RWPE1 (cell line): ENCODE data around the gene SLC16A8.
A peak's percentile ranks its signal among the peaks of the same experiment; 100 is the strongest.

Experiments
- CTCF ChIA-PET: fragments of 350-600 bp; sonication (Branson Sonifier 250); formaldehyde crosslinking; extraction: SDS; loops from one replicate; lab custom pipeline; 2021; lab: Yijun Ruan, JAX
- POLR2A ChIA-PET: fragments of 400-600 bp; formaldehyde crosslinking; extraction: SDS; loops from one replicate; lab custom pipeline; 2020; ENCODE audit warnings: antibody characterized with exemption; ENCODE audit not compliant: low non-redundant PET; lab: Yijun Ruan, JAX
- DNase-seq: peaks from one replicate; pipeline ENCODE4 v3.0.0; 2012; ENCODE audit warnings: low spot score
- H3K27ac ChIP-seq: fragments of 450-650 bp; 2 replicates; pipeline ENCODE4 v1.5.1; 2017
- TF ChIP-seq, protein P1 (sequence below): fragments of 450-650 bp; conservative IDR thresholded peaks from 2 replicates; pipeline ENCODE4 v1.5.1; 2017; ENCODE audit warnings: low read depth, mild to moderate bottlenecking

SLC16A8 gene

DNA sequence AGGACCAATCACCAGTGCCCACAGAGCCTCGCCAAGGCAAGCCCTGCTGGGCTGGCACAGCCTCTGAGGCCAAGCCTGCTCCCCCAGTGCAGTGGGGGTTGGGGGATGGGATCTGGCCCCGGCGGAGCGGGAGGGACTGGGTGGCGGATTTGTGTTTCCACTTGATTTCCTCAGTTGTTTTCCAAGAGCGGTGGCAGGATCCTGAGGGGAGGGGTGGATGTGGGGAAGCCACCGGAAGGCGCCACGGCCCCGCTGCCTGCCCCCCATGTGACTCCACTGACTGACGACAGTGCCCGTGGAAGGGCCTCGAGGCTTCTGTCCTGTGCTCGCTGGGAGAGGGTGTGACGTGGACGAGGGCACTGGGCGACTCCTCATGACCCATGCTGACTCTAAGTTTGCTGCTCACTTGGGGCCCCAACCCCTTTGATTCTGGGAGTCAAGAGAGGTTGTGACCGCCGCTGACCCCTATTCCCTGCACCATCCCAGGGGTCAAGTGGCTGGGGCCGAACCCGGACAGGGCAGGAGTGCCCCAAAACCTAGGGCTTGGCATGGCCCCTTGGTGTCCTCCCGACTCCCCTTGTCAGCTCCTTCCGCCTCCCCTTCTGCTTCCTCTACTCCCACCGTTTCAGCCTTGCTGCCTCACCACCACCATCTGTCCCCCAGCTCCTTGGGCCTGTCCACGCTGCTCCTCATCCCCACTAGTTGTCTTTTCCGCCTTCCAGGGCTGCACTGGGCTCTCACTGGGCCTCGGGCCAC lies 50.3 kb downstream of the SLC16A8 start:
- ChIA-PET CTCF (interaction anchor here (0.5 kb wide), 1 partner anchor 191 kb away, joined by 5 read pairs; no protein-coding TSS in a partner anchor), POLR2A (no interaction called here)
- H3K27ac ChIP-seq, result peak overlapping the region; percentile 59

DNA sequence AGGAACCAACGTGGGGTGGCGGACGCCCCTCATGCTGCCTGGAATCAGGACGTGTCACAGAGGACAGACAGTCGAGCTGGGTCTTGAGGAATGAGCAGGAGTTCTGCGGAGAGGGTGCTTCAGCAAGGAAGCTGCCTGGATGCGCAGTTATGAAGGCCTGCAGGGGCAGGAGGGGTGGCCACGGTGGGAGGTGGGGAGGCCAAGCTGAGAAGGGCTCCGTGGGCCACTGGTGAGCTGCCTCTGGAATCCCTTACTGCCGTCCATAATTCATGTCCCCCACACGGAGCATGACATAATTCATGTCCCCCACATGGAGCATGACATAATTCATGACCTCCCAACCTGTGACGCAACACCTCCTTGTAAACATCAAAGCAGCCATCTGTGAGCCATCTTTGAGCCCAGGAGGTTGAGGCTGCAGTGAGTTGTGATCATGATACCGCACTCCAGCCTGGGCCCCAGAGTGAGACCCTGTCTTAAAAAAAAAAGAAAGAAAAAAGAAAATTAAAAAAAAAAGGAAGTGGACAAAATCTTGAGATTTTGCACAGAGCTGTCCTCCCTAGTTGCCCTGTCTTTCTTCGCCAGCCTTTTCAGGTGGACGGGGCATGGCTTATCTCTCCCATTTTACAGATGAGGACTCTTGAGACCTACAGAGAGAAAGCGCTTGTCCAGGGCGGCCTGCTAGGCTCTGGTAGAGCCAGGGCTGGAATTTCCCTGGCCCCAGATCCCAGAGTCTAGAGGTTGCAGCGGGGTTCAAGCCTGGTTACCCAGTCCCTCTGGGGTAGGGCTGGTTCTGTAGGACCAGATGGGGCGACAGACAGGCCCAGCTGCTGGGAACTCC lies 51.1 kb downstream of the SLC16A8 start:
- H3K27ac ChIP-seq, result no peak overlapping the region
- TF ChIP-seq, protein P1, sequence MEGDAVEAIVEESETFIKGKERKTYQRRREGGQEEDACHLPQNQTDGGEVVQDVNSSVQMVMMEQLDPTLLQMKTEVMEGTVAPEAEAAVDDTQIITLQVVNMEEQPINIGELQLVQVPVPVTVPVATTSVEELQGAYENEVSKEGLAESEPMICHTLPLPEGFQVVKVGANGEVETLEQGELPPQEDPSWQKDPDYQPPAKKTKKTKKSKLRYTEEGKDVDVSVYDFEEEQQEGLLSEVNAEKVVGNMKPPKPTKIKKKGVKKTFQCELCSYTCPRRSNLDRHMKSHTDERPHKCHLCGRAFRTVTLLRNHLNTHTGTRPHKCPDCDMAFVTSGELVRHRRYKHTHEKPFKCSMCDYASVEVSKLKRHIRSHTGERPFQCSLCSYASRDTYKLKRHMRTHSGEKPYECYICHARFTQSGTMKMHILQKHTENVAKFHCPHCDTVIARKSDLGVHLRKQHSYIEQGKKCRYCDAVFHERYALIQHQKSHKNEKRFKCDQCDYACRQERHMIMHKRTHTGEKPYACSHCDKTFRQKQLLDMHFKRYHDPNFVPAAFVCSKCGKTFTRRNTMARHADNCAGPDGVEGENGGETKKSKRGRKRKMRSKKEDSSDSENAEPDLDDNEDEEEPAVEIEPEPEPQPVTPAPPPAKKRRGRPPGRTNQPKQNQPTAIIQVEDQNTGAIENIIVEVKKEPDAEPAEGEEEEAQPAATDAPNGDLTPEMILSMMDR, result no peak
- ChIA-PET CTCF (no interaction called here), POLR2A (no interaction called here)
- DNase-seq, result no peak

More for the DNA sequence above, 50.3 kb downstream of the SLC16A8 start:
- TF ChIP-seq, protein P1, result no peak
- no peak for DNase-seq

DNA sequence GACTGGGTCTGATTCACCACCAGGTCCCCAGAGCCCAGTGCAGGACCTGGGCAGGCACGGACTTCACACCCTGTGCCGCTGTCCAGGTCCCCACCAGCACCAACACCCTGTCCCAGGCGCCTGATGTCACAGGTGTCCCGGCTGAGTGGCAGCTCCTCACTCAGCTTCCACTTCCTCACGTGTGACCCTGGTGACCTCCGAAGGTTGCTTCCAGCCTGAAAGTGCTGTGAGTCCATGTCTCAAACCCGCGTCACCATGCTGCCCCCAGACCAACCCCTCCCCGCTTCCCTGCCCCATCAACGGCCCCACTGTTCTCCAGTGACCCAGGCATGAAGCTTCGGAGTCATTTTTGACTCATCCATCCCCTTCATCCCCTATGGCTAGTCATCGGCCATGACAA lies 52.5 kb downstream of the SLC16A8 start:
- TF ChIP-seq, protein P1, result no peak
- ChIA-PET CTCF (no interaction called here), POLR2A (no interaction called here)
- H3K27ac ChIP-seq, result no peak overlapping the region
- no peak for DNase-seq

DNA sequence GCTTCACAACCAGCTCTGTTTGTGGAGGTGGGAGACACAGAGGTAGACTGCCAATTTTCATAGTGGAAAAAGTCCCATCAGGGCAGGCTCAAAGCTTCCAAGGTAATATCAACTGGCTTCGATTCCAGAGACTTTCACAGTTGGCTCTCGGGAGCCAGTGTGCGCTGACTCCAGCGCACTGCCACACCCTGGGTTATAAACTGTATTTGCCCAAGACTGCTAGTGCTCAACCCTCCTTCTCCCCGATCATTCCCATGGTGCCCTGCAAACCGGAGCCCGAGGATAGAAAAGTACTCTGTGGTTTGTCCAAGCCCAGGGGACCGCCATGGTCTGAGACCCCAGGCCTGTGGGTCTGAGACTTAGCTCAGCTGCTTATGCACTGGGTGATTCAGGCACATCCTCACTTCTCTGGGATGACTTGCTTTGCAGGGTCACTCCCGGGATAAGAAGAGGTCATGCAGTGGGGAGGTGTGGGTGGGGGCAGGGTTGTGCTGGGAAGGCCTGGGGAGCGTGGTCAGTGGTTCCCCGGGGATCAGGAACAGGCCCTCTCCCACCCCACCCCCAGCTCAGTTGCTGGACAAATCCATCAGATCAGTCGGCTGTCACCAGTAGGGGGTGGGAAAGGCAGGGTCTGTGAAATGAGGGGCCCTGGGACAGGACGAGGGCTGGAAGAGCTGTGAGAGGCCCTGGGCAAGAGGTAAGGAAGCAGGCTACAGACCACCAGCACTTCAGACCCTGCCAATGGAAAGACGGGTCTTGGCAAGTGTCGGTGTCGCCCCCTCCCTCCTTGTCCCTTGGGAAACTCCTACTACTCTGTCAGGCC lies 53.5 kb downstream of the SLC16A8 start:
- DNase-seq, result no peak
- no peak overlapping the region for H3K27ac ChIP-seq
- TF ChIP-seq, protein P1, result no peak
- ChIA-PET POLR2A (no interaction called here), CTCF (interaction anchor here (0.5 kb wide), 1 partner anchor 167 kb away, joined by 3 read pairs; no protein-coding TSS in a partner anchor)

DNA sequence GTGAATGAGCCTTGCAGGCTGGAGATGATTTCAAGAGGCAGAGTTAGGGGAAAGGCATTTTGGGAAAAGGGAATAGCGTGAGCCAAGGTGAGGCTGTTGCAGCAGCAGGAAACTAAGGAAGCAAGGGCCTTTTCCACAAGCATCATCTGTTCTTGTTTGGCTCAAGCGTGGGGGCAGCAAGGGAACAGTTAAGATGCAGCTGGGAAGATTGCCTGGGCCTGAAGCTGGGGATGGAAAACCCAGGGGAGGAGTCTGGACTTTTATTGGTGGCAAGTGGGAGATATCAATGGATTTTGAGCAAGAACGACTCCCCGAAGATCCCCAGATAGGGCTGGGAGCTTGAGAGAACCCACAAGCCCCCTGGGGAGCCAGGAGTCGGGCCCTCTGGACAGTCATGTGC lies 54.1 kb downstream of the SLC16A8 start:
- TF ChIP-seq, protein P1, result no peak
- CTCF ChIA-PET, result interaction anchor here (0.5 kb wide), 1 partner anchor 167 kb away, joined by 3 read pairs; no protein-coding TSS in a partner anchor
- no peak overlapping the region for H3K27ac ChIP-seq
- POLR2A ChIA-PET, result no interaction called here
- no peak for DNase-seq

DNA sequence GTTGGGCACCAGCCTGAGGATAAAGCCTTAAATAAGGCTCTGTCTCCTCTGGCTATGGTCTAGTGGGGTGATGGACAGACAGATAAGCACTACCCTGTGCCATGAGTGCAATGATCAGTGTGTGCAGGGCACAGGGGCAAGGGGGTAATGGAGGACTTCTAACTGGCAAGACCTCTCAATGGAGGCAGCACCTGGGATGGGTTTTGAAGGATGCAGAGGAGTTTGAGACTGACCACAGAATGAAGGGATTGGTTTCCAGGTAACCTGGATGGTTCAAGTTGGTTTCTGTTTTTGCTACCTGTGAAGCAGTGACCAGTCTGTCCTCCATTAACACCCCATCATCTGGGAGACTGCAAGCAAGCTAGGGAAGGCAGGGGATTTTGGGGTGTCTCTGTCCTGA lies 54.6 kb downstream of the SLC16A8 start:
- no peak overlapping the region for H3K27ac ChIP-seq
- CTCF ChIA-PET, result no interaction called here
- TF ChIP-seq, protein P1, result no peak
- DNase-seq, result no peak
- POLR2A ChIA-PET, result no interaction called here
